ENCODE measurements around the gene MTARC2. TPM values are rescaled to one million over a fixed set of nuclear protein-coding genes. Genes with fewer than 3 reads are reported as not detected.

Gene MTARC2
- total and polyA plus RNA-seq, 10 of the 15 experiments (the other 5 are each of a cell fraction or from before 2014, with no cell fraction given) = 1.9 to 5.5 (median 3.3) TPM

- H3K79me2 ChIP-seq (ENCODE audit: control insufficient read depth, insufficient read depth, low read length) = no peaks in the 10 kb centered on the region
- ChIA-PET SMC1A (ENCODE audit: uncharacterized antibody, unreplicated experiment) (no interaction called here), POLR2A (no interaction called here), RAD21 (ENCODE audit: unreplicated experiment) (no interaction called here), CTCF (interaction anchor here (0.6 to 2.7 kb wide), 3 partner anchors 15 to 572 kb away, joined by 3 to 12 read pairs (median 3); no protein-coding TSS in a partner anchor)
- H4K20me1 ChIP-seq (ENCODE audit: control insufficient read depth, insufficient read depth) = no peaks in the 10 kb centered on the region
- 32% methylated on average over 6 of the region's 6 CpGs for WGBS (ENCODE audit: insufficient coverage, insufficient replicate concordance, low lambda C conversion rate, missing lambda C conversion rate)
- FAIRE-seq (no peak), ATAC-seq (no peak), DNase-seq (ENCODE audit: low read depth, low spot score) (no peak)
- H3K27ac ChIP-seq (ENCODE audit: control insufficient read depth, insufficient read depth) = no peak overlapping the region
- no TSS peak for BruUV-seq (replicated peaks)
- no peak overlapping the region for H2AFZ ChIP-seq (ENCODE audit: control insufficient read depth, low read depth, low read length)
- intact Hi-C loops (cut with micrococcal nuclease; ENCODE audit: unreplicated experiment) (no loop called here), in situ Hi-C loops (cut with MboI) (no loop called here)
- H3K27me3 ChIP-seq (replicated peaks in 1 of 2; ENCODE audit: control insufficient read depth in 2 of 2, insufficient read depth in 2 of 2, low read length in 1 of 2) = peaks cover 0 to 2% of the 10 kb centered on the region in 2 experiments; a peak in 2 of 4 replicates
- H3K4me1 ChIP-seq (ENCODE audit: control insufficient read depth, insufficient read depth, low read length) = no peaks in the 10 kb centered on the region
- H3K9ac ChIP-seq (ENCODE audit: control insufficient read depth, insufficient read depth, low read length) = no peak overlapping the region
- no peak overlapping the region for H3K4me3 ChIP-seq
- H3K36me3 ChIP-seq (ENCODE audit: control insufficient read depth in 2 of 2, insufficient read depth in 2 of 2, low read length in 1 of 2) = no peaks in the 10 kb centered on the region
- no peak overlapping the region for H3K4me2 ChIP-seq (ENCODE audit: control insufficient read depth, insufficient read depth)
- H3K9me3 ChIP-seq (replicated peaks; ENCODE audit: control insufficient read depth, insufficient read depth, low read length) = no peaks in the 10 kb centered on the region
- no peak for TF ChIP-seq TCF3 (IDR thresholded peaks at IDR 0.05; ENCODE audit: borderline replicate concordance, insufficient read depth, low read depth, low read length)
- TF ChIP-seq, protein P1, sequence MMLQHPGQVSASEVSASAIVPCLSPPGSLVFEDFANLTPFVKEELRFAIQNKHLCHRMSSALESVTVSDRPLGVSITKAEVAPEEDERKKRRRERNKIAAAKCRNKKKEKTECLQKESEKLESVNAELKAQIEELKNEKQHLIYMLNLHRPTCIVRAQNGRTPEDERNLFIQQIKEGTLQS (IDR thresholded peaks at IDR 0.05; ENCODE audit: borderline replicate concordance, extremely low read depth, low read depth, low read length) = no peak
- no peak for TF ChIP-seq FOS (IDR thresholded peaks at IDR 0.05; ENCODE audit: borderline replicate concordance, extremely low read depth, insufficient read length)
- TF ChIP-seq E4F1 (IDR thresholded peaks at IDR 0.05; ENCODE audit: borderline replicate concordance, partially characterized antibody) = no peak
- TF ChIP-seq, protein P2, sequence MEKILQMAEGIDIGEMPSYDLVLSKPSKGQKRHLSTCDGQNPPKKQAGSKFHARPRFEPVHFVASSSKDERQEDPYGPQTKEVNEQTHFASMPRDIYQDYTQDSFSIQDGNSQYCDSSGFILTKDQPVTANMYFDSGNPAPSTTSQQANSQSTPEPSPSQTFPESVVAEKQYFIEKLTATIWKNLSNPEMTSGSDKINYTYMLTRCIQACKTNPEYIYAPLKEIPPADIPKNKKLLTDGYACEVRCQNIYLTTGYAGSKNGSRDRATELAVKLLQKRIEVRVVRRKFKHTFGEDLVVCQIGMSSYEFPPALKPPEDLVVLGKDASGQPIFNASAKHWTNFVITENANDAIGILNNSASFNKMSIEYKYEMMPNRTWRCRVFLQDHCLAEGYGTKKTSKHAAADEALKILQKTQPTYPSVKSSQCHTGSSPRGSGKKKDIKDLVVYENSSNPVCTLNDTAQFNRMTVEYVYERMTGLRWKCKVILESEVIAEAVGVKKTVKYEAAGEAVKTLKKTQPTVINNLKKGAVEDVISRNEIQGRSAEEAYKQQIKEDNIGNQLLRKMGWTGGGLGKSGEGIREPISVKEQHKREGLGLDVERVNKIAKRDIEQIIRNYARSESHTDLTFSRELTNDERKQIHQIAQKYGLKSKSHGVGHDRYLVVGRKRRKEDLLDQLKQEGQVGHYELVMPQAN (conservative IDR thresholded peaks at IDR 0.05) = no peak
- TF ChIP-seq, protein P3, sequence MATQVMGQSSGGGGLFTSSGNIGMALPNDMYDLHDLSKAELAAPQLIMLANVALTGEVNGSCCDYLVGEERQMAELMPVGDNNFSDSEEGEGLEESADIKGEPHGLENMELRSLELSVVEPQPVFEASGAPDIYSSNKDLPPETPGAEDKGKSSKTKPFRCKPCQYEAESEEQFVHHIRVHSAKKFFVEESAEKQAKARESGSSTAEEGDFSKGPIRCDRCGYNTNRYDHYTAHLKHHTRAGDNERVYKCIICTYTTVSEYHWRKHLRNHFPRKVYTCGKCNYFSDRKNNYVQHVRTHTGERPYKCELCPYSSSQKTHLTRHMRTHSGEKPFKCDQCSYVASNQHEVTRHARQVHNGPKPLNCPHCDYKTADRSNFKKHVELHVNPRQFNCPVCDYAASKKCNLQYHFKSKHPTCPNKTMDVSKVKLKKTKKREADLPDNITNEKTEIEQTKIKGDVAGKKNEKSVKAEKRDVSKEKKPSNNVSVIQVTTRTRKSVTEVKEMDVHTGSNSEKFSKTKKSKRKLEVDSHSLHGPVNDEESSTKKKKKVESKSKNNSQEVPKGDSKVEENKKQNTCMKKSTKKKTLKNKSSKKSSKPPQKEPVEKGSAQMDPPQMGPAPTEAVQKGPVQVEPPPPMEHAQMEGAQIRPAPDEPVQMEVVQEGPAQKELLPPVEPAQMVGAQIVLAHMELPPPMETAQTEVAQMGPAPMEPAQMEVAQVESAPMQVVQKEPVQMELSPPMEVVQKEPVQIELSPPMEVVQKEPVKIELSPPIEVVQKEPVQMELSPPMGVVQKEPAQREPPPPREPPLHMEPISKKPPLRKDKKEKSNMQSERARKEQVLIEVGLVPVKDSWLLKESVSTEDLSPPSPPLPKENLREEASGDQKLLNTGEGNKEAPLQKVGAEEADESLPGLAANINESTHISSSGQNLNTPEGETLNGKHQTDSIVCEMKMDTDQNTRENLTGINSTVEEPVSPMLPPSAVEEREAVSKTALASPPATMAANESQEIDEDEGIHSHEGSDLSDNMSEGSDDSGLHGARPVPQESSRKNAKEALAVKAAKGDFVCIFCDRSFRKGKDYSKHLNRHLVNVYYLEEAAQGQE (IDR thresholded peaks at IDR 0.05; ENCODE audit: low read depth, low read length) = no peak
- TF ChIP-seq CREM (IDR thresholded peaks at IDR 0.05; ENCODE audit: low read depth) = no peak
- TF ChIP-seq CREB1 (IDR thresholded peaks at IDR 0.05; ENCODE audit: low read depth) = no peak
- TF ChIP-seq HDAC2 (IDR thresholded peaks at IDR 0.05) = no peak
- TF ChIP-seq, protein P4, sequence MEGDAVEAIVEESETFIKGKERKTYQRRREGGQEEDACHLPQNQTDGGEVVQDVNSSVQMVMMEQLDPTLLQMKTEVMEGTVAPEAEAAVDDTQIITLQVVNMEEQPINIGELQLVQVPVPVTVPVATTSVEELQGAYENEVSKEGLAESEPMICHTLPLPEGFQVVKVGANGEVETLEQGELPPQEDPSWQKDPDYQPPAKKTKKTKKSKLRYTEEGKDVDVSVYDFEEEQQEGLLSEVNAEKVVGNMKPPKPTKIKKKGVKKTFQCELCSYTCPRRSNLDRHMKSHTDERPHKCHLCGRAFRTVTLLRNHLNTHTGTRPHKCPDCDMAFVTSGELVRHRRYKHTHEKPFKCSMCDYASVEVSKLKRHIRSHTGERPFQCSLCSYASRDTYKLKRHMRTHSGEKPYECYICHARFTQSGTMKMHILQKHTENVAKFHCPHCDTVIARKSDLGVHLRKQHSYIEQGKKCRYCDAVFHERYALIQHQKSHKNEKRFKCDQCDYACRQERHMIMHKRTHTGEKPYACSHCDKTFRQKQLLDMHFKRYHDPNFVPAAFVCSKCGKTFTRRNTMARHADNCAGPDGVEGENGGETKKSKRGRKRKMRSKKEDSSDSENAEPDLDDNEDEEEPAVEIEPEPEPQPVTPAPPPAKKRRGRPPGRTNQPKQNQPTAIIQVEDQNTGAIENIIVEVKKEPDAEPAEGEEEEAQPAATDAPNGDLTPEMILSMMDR (IDR thresholded peaks at IDR 0.05 in 2 of 3, conservative IDR thresholded peaks at IDR 0.05 in 1 of 3; ENCODE audit: control insufficient read depth in 2 of 3, extremely low read depth in 1 of 3, insufficient read depth in 1 of 3, low read depth in 3 of 3, low read length in 3 of 3) = no peak
- no peak for TF ChIP-seq NR2F1 (conservative IDR thresholded peaks at IDR 0.05)
- no peak for TF ChIP-seq FOXK2 (IDR thresholded peaks at IDR 0.05)
- TF ChIP-seq KLF5 (IDR thresholded peaks at IDR 0.05; ENCODE audit: partially characterized antibody) = no peak
- no peak for TF ChIP-seq NRF1 (conservative IDR thresholded peaks at IDR 0.05; ENCODE audit: low read depth, low read length)
These were observed 43.2 kb downstream of the MTARC2 start for GRCh38 chr1:220791285-220791684.

Data from GM12878 (cell line).